Stimulated activated CD4-positive, alpha-beta T cell treated with anti-CD3 and anti-CD28 coated beads, Interleukin-15, amount 100 ng/mL, for 1 hour (primary cell): ENCODE results near the gene KLHDC4.
"Not testable (repeated sequence)": the region's sequence is repeated elsewhere in the genome, so short reads cannot be mapped to it uniquely, and the experiment has no call there.

Experiments
- DNase-seq, 2 donors: peaks; one replicate each; pipeline ENCODE4 v3.0.0-alpha.2; 2020; ENCODE audit warnings: low read depth in 1 of 2, low spot score in 1 of 2

KLHDC4 gene

DNA sequence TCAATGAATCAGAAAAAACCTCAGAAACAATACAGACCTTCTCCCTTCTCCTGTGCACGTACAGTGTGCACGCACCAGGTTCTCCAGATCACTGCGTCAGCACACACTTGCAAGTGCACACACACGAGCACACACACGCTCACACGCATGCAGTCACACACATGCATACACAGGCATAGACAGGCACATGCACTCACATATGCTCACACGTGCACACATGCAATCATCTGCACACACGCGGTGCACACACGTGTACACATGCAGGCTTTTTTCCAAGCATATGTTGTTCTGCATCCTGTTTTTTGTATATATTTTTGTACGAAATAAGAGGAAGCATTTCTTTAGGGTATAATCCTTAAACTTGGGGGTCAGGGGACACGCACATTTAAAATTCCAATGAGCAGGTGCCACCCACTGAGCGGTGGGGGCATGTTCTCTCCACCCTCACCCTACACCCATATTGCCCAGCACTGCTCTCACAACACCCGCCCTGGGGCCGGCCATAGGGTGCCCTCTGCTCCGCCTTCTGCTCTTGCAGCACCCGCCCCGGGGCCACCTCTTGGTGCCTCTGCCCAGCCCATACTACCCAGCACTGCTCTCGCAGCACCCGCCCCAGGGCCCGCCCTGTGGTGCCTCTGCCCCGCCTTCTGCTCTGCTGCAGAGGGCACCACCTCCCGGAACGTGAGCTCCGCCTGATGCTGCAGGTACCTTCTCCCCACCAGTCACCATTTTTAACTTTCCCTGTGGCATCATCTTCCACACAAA, 20.9 kb downstream of the KLHDC4 start:
- no peak for DNase-seq

DNA sequence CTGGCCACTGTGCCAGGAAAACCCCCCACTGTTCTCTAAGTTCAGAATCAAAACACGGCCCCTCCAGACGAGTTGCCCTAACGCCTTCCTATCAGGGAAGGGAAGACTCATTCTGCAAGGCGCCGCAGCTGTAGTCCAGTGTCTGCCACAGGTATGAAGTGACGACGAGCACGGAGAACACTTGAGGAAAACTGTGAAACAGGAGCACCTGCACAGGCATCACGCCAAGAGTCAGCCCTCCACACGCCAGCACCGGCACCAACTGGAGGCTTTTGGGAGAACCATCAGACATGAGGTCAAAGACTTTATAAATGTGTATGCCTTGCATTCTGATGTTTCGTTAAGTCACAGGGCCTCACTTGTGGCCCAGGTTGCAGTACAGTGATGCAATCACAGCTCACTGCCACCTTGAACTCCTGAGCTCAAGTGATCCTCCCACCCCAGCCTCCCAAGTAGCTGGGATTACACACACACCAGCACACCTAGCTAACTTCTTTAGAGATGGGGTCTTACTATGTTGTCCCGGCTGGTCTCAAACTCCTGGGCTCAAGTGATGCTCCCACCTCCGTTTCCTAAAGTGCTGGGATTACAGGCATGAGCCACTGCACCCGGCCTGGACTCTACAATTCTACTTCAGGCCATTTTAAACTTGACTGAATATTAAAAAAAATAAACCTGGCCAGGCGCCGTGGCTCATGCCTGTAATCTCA, 22.9 kb downstream of the KLHDC4 start:
- no peak for DNase-seq

DNA sequence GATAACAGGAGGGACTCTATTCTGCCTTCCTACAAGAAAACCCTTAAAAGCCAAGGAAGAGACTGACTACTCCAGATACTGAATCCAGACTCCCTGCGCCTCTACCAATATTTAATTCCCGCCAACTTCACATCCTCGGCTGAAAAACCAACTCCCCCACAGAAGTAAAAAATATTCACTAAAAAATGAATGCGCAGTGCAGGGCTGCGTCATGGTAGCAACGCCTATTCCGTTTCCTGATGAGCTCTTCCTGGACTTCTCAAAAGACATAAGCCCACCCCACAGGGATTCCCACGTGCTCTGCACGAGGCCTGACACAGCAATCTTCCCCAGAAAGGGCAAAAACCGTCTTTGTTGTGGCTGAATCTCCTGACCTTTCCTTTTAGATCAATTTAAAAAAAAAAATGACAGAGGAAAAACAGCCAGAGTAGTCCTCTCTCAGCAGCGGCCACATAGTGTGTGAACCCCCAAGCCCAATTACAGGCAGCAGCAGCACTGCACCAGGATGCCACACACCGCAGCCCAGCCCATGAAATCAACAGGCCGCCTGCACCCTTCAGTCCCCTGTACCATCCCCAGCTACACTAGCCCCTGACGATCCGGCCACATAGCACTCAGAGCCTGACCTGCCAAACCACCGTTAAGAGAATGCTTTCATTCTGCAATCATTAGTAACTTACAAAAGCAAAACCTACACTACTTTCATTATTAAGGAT, 23.9 kb downstream of the KLHDC4 start:
- DNase-seq = no peak

GRCh38 chr16:87740909-87741424, 24.8 kb downstream of the KLHDC4 start:
- DNase-seq = no peak

- DNase-seq = no peak
Measured at GRCh38 chr16:87740441-87740840, 25.3 kb downstream of the KLHDC4 start.

DNA sequence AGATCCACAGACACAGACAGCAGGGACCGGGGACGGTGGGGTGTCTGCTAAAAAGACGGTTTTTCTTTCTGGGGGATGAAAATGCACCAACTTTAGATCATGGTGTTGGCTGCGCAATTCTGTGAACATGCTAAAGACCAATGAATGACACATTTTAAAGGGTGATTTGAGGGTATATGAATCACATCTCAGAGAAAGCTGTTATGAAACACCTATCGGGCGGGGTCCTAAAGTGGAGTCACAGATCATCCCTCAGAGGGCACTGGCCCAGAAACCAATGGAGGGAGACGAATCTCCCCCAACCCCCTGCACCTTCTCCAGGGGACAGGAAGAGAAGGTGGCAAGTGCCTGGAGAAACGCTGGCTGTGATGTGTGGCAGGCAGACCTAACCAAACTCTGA, 26.0 kb downstream of the KLHDC4 start:
- DNase-seq = no peak

- no peak for DNase-seq
Measured at GRCh38 chr16:87736008-87736382, 29.8 kb downstream of the KLHDC4 start.

DNA sequence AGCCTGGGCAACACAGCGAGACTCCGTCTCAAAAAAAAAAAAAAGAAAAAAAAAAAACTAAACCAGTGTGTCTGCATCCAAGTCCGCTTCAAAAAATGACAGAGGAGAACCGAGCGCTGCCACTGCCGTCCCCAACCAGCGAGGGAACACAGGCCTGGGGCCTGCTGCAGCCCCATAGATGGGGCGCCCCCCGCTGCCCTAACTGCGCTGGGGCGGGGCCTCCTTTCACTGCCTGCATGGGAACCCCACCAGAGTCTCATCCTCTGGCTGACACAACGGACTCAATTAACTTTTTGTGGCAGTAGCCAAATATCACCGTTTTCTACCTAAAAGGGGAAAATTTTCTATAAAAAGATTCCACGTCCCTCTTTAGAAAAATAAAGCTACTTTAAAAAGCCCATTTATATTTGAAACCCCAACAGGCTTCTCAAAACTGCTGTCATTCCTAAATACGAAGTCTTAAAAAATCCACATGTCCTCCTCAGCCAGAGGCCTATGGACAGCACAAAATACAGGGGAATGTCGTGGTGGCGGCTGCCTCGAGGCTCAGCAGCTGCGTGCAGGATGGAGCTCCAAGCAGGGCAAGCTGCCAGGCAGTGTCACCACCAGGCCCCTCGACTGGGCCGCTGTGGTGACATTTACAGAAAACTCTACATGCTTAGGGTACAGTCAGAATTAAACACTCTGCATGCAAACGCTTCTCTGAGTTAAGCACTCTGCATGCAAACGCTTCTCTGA, 30.3 kb downstream of the KLHDC4 start:
- DNase-seq = no peak

- no peak for DNase-seq
Measured at GRCh38 chr16:87734644-87735043, 31.1 kb downstream of the KLHDC4 start.

DNA sequence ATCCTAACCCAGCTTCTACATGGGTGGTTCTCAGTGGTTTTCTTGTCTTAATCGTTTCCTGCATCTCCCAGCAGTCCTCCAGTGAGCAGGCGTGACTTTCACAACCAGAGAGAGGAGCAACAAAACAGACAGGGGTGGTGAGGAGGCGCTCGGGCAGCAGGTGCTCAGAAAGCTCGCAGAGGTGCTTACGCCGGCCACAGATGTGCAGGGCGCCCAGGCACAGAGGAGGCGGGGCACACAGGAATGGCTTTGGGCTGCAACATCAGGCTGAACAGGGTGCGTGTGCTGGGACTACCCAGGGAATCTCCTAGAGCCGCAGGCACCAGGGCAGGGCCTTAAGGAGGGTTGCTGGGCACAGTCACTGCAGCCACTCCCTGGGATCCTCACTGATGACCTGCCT, 32.6 kb downstream of the KLHDC4 start:
- DNase-seq = no peak

- no peak for DNase-seq
Measured at GRCh38 chr16:87731607-87732006, 34.2 kb downstream of the KLHDC4 start.

DNA sequence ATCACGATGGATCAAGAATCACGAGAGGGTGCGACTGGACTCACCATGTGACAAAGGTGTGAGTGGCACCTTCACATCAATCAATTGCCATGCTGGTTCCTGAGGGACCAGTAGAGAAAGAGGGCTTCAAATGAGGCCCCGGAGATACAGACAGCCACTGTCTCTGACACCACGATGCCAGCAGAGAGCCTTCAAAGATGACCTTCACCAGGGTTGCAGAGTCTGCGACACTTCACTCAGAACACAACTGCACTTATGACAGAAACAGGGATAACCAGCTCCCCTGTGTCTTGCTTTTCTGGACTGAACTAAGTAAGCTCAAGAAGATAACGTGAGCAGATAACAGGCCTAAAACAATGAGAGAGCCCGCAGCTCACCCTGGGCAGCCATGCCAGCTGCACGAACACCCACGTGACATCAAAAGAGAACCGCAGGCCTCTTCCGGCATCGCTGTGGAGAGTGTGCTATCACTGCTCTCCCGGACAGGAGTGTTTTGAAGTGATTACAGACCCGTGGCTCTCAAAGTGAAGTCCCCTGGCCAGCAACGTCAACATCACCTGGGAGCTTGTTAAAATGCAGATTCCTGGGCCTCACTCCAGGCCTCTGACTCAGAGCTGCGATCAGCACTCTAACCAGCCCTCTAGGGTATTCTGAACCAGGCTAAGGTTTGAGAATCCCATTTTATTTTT, 36.4 kb downstream of the KLHDC4 start:
- DNase-seq = no peak

DNA sequence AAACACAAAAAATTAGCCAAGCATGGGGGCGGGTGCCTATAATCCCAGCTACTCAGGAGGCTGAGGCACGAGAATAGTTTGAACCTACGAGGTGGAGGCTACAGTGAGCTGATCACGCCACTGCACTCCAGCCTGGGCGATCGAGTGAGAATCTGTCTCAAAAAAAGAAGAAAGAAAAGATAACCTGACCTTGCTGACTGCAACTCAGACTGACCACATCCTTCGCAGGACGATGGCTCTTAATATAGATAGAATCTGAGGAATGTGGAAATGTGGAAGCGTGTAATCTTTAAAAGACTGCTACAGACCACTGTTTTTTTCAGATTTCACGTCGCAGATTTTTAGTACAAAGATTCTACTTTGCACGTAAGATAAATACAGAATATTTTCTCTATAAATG, 37.8 kb downstream of the KLHDC4 start:
- DNase-seq = no peak

DNA sequence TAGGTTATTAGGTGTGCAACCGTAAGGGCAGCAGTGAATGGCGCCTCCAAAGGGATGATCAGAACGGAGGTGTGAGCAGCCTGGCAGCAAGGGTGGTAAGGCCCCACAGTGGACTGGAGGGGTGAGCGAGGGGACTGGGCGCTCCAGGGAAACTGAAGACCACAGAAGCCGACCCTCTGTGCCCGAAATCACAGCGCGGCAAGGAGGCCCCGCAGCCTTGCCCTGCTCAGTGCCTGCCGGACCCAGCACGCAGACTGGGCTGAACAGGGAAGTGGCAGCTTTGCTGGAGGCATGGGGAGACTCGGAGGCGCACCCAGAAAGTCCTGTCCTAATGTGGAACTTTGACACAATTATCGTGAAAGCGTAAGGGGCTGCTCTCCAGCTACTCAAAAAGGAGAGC, 38.4 kb downstream of the KLHDC4 start:
- DNase-seq = no peak

- not testable (repeated sequence) for DNase-seq
Measured at GRCh38 chr16:87726577-87726976, 39.2 kb downstream of the KLHDC4 start.

- DNase-seq = no peak
Measured at GRCh38 chr16:87725596-87726235, 40.1 kb downstream of the KLHDC4 start.

DNA sequence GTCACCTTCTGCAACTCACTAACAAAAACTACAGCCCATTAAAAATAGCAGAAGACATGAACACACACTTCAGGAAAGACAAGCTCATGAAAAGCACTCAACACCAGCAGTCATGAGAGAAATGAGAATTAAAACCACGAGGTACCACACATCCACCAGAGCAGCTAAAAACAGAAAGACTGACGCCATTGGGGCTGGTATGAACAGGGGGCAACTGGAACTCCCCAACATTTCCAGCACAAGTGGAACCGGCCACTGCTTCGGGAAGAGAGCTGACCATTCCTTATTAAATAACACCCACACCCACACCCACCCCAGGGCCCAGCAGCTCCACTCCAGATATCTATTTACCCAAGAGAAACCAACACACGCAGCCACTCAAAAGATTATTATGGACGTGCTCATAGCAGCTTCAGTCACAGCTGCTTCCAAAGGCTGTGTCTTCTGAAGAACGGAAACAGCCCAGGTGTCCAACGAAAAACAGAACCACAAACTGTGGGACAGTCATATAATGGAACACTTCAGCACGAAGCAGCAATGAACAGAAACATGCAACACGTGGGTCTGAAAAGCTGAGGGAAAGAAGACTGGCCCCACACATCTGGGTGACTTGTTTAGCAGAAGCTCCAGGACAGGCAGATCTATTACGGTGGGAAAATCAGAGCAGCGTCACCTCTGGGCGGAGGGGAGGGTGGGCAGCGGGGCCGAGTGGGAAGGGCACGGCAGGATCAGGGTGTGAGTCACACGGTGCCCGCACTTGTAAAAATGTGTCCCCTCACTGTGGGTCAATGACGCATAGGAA, 41.1 kb downstream of the KLHDC4 start:
- no peak for DNase-seq

DNA sequence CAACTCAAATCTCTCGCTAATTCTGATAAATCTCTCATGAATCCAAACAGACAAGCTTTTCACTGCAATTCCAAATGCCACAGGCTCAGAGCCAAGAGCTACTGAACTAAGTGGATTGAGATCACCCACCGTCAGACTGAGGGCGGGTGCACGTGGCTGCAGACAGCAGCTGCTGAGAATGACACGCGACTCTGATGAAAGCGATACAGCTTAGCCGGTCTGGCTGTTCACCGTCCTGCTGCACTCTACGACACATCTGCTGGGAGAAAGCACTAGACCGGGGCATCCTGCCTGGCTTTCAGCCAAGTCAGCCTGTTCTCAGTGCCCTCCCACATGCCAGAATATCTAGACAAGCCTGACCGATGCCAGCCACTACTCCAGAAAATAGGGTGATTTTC, 42.6 kb downstream of the KLHDC4 start:
- no peak for DNase-seq

DNA sequence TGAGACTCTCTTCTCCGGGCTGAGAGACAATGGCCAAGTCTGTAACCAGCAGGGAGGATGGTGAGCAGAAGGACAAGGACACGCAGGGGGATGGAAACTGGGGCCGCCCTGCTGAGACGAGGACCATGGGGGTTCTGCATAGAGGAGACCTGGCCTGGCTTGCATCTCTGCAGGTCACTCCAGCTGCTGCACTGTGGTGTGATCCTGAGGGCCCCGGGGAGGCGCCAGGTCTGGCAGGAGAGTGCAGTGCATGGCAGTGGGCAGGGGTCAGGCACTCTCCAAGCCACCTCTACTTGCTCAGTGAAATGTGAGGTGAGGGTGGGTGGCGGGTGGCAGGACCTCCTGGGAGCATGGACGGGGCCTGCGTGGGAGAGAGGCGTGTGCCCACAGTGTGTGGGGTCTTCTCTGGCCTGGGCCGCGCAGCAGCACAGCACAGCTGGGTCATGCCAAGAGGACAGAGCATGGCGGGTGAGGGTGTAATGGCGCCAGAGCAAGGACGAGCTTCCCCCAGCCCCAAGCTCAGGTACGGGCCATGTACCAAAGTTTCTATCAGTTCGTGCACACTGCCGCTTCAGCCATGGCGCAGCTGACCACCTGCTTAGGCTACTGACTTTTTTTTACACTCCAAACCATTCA, 43.1 kb downstream of the KLHDC4 start:
- no peak for DNase-seq
